Caki2 (cell line): ENCODE results near the gene ALCAM. TPM values are rescaled to one million over a fixed set of nuclear protein-coding genes. Genes with fewer than 3 reads are reported as not detected.
A peak's percentile ranks its signal among the peaks of the same experiment; 100 is the strongest.
"Not testable (repeated sequence)": the region's sequence is repeated elsewhere in the genome, so short reads cannot be mapped to it uniquely, and the experiment has no call there.

Experiments used
- DNase-seq: peaks from one replicate; pipeline ENCODE4 v3.0.0-alpha.2; 2015; ENCODE audit warnings: low read depth
- in situ Hi-C: cut with HindIII; loops from 2 replicates; pipeline ENCODE4 v1.10.0; 2016; ENCODE audit warnings: low sequenced_read_pairs, low pct_unique_long_range_greater_than_20kb, mixed read lengths
- total RNA-seq: library from RNA; depleted of rRNA; stranded (reverse); fragments of >200 nt; shearing (Covaris generic); gene quantifications from 2 replicates; pipeline ENCODE4 v1.2.3, GENCODE V29; 2014; ENCODE audit warnings: low replicate concordance

Gene ALCAM
- total RNA-seq, 1 experiment from 2014 or later: 46.9 TPM

DNA sequence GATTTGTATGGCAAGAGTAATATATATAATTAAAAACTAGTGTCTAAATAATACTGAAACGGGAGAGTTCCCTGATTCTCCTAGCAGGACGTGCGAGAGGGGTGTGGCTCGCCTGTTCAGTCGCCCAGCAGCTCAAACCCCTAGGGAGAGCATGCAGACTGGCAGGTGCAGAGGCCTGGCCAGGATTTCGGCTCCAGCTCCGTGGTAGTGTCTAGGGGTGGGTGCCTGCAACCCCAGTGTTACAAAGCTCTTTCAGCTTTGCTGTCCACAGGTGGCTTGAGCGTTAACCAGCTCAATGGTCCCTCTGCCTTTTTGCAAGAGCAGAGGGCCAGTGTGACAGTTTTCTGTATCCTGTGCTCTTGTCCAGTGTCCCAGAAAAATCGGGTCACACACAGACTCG lies 226.6 kb downstream of the ALCAM start:
- no peak for DNase-seq
- in situ Hi-C loops: no loop called here

DNA sequence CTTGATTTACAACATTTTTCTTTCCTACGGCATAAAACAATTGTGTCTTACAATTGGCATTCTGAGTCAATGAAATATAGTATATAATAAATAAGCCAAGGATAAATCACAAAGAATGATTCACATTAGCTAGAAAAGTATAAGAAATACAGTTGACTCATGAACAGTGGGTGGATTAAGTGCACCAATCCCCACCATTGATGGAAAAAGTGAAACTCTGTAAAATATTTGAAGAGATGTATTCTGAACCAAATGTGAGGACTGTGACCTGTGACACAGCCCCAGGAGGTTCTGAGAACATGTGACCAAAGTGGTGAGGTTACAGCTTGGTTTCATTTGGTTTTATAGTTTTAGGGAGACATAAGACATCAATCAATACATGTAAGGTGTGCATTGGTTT lies 227.5 kb downstream of the ALCAM start:
- in situ Hi-C loops: no loop called here
- no peak for DNase-seq

DNA sequence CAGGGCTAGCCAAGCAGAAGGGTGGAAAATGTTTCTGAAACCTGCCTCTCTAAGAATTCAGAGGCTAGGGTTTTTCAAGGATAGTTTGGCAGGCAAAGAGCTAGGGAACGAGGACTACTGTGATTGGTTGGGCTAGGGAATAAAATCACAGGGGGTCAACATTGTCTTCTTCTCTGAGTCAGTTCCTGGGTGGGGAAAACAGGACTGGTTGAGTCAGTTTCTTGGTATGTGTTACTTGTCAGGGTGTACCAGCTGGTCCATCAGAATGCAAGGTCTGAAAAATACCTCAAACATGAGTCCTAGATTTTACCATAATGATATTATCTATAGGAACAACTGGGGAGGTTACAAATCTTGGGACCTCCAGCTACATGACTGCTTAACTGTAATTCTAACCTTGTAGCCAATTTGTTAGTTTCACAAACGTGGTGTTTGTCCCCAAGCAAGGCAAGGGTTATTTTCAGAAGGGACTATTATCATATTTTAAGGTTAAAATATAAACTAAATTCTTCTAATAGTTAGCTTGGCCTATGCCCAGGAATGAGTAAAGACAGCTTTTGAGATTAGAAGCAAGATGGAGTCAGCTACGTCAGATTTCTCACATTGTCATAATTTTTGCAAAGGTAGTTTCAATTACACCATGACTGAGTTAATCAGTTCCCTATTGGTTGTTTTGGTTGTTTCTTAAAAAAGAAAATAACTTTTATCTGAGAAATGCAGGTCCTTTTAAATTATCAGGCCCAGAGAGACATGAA lies 231.5 kb downstream of the ALCAM start:
- DNase-seq: peak; percentile 28
- in situ Hi-C loops: no loop called here

DNA sequence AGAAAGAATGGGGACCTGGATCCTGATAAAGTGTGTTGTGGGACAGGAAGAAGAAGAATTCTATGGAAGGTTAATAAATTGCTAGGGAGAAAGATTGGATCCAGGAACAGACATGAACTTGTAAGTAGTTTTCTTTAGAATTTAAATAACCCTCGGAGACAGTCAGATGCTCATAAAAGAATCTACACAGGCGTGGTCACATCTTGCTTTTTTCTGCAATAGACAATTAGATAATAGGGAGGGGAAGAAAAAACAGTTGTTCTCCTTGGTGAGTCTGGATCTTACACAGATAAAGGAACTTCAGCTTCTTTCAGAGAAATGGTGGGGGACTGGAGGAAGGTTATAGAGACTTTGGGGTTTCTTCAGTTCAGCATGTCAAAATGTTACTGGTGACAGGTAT lies 232.6 kb downstream of the ALCAM start:
- in situ Hi-C loops: no loop called here
- DNase-seq: no peak

DNA sequence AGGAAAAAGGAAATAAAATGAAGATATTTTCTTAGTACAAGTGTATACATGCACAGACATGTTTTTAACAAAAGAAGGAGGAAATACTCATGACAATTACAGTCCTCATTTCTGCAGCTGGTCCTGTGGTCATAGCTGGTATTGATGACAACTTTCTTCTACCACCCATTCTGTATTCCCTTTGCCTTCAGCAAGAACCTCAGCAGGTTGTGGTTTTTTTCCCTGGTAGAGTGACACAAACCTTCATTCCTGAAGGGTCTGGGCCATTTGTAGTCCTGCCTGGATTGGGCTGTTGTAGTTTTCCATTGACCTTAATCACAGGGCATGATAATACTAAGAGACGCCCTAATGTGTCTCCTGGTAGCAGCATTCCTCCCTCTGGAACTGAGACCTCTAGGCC lies 235.0 kb downstream of the ALCAM start:
- in situ Hi-C loops, DNase-seq: not testable (repeated sequence)

DNA sequence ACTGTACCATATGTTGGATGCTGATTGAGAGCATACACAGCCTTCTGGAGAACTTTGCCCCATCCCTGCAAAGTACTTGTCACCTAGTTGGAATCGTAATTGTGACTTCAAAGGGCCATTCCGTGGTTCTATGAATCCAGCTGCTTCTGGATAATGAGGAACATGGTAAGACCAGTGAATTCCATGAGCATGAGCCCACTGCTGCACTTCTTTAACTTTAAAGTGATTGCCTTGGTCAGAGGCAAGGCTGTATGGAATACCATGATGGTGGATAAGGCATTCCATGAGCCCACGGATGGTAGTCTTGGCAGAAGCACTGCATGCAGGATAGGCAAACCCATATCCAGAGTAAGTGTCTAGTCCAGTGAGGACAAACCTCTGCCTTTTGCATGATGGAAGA lies 235.6 kb downstream of the ALCAM start:
- DNase-seq, in situ Hi-C loops: not testable (repeated sequence)

DNA sequence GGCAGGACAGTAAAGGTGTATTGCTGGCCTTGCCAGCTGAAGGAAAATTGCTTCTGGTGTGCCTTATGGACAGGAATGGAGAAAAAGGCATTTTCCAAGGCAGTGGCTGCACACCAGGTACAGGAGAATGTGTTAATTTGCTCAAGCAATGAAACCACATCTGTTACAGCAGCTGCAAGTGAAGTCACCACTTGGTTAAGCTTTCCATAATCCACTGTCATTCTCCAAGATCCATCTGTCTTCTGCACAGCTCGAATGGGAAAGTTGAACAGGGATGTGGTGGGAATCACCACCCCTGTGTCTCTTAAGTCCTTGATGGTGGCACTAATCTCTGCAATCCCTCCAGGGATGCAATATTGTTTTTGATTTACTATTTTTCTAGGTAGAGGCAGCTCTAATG lies 236.8 kb downstream of the ALCAM start:
- DNase-seq, in situ Hi-C loops: not testable (repeated sequence)

DNA sequence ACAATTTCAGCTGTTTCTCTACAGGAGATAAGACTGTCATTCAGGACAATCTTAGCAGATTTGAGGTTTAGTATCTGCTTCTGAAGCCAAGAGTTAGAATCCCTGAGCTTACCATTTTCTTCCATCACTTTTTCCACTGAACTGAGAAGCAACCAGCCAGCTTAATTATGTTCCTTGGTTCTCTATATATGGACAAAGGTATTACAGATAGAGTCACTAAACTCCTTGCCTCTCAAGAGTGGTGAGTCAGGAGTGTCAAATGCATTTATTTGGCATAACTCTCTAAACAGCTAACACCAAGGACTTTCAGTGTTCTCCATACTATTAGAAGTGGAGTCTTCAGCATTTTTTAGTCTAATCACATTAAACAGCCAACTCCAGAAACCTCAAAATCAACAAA lies 239.3 kb downstream of the ALCAM start:
- in situ Hi-C loops: no loop called here
- no peak for DNase-seq

DNA sequence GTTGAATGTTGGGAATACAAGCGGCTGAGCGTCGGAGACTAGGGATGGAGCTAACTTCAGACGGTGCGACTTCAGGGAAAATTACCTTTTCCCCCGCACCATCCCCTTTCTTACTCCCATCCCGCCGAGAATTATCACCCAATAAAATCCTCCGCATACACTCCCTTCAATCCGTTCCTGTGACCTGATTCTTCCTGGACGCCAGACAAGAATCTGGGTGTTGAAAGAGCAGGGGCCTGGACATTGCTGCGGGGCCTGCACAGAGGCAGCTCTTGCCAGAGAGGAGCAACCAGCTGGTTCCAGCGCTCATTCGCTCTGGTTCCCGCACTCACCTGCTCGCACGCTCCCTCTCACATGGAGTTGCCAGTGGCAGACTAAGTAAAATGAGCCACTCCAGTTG lies 241.9 kb downstream of the ALCAM start:
- in situ Hi-C loops: no loop called here
- no peak for DNase-seq

DNA sequence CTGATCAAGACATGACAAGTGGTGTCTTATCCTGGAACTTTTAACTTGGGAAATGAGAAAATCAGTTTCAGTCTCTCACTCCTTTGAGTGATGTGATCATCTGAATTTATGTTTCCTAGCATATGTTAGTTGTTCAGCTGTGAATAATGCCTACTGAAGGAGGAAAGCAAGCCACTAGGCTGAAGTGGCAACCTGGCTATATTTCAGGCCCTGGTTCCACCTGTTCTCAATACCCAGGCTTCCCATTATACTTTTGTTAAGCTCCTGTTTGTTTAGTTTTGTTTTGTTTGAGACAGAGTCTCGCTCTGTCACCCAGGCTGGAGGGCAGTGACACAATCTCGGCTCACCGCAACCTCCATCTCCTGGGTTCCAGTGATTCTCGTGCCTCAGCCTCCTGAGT lies 243.8 kb downstream of the ALCAM start:
- in situ Hi-C loops: no loop called here
- DNase-seq: no peak

DNA sequence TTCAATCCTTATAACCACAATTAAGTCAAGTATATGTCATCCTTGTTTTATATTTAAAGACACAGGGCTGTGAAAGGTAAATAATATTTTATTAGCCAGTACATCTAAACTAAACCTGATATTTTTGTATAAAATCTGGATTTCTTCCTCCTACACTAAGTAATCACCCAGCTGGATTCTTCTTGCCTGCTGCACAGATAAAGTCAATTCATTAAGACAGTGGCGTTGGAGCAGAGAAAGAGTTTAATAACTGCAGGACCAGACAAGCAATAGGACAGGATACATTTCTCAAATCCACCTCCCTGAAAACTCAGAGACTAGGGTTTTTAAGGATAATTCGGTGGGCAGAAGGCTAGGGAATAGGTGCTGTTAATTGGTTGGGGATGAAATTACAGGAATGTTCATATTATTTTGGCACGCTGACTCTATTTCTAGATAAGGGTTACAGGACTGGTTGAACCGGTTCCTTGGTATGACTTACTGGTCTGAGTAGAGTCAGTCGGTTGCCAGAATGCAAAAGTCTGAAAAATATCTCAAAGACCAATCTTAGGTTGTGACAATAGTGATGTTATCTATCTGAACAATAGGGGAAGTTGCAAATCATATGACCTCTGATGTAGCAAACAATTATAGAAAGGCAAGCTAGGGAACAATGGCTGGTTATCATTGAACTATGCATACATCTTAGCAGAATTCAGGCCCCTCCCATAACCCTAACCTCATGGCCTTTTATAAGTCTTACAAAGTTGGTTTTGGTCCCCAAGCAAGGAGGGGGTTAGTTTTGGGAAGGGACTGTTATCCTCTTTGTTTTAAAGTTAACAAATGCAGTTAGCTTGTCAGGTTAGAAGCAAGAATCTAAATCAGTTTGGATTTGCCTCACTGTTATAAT lies 244.8 kb downstream of the ALCAM start:
- no peak for DNase-seq
- in situ Hi-C loops: no loop called here

DNA sequence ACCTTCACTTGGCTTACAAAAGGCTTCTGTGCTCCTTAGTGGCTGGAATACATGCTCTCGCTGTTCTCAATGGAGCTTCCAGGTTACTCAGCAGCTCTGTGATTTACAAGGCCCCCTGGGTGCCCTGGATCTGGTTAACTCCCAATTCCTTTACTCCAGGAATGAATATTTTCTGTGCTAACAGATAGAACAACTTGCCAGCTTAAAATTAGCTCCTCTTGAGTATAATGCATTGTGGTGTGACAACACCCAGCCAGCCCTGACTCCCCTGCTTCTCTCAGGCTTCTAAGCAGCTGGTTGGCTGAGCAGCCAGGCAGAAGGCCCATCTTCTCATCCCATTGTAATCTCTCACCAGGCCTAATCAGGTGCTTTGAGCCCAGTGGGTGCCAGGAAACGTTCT lies 246.4 kb downstream of the ALCAM start:
- DNase-seq: no peak
- in situ Hi-C loops: no loop called here

DNA sequence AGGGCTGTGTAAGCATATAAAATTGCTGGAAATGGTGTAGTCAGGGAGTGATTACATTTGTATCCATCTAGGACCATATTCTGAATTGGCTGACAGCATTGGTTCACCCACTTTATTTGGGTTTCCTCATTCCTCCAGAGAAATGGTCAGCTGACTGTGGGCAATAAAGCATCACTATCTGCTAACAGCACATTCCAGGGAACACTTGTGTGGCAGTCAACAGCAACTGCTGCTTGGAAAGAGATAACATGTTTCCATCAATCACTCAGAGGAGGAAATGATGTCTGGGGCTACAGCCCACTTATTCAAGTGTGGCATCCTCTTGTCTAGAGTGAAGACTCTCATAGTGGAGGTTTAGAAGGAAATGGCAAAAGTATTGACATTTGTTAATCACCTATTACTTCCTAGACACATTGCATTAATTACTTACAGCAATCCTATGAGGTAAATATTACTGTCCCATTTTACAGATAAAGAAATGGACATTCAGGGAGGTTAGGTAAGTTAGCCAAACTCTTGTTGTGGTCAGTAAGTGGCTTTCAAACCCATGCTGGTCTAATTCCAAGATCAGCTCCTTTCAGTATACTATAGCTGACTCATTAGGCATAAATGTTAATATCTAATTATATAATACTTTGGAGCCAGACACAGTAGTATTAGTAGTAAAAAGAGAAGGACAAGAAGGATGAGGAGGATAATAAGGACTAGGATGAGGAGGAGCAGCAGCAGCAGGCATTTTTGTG lies 247.8 kb downstream of the ALCAM start:
- in situ Hi-C loops: no loop called here
- no peak for DNase-seq

DNA sequence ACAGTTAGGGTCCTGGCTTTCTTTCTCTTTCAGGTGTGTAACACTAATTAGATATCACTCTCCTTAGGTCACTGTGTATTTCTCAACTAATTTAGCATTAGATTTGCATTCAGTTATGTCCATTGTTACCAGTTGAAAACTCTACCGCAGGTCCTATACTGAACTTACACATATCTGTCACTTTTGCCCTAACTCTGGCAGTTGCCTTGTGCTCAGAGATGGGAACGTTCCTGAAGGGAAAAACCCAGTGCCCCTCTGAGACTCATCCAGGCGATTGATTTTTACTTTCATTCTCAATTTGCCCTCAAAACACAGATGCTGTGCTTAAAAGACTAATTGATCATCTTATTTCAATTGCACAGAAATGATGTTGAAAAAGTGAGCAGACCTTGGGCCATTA lies 249.1 kb downstream of the ALCAM start:
- in situ Hi-C loops: no loop called here
- DNase-seq: no peak

DNA sequence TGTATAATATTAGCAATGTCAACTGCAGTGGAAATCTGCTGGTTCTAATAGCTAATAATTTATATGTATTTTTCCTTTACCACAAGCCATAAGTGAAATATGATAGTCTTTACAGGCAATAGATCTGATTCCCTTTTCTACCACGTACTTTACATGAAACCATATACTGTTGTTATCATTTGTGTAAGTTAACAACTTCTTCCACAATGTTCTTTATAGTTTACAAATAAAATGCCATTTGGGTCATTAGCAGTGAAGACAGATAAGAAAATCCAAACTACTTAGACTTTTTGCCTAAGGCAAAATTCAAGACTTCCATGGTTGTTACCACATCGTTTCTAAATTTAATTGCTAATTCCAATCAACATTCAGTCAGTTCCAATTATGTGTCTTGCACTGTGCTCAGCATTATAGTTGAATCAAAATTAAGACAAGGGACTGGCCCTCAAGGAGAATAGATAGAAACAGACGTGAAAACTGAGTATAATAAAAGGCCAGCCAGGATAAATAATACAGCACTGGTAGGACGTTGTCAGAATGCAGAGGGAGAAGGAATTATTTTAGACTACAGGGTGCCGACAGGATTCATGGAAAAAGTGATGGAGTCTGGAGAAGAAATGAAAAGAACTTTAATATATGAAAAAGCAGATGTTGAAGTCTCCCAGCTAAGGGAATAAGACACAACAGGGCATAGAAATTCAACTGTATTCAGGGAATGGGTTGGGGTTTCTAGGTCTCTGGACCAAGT lies 249.8 kb downstream of the ALCAM start:
- in situ Hi-C loops: no loop called here
- DNase-seq: no peak

DNA sequence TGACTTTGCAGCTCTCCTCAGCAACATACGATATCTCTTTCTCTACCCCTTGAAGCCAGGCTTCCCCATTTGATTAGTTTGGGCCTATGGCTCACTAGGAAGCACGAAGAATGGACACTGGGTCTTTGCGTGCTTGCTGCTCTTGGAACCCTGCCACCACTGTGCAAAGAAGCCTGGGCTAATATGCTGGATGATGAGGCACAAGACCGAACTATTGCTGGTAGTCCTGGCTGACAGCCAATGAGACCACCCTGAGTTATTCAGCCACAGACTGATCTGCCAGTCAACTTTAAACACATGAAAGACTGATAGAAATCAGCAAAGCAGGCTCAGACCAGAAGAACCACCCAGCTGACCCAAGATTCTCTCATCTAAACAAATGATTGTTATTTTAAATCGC lies 251.8 kb downstream of the ALCAM start:
- in situ Hi-C loops: no loop called here
- DNase-seq: no peak

DNA sequence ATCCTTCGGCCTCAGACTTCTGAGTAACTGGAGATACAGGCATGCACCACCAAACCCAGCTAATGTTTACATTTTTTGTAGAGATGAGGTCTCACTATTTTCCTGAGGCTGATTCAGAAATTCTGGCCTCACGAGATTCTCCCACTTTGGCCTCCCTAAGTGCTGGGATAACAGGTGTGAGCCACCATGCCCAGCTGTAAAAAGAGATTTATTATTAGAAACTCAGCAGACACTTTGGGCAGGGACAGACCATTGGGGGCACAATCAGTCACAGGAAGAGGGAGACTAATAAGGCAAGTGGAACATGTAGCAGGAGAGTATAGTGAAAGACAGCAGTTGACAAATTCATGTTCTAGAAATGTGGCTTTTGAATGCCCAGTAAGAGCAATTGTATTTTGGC lies 252.9 kb downstream of the ALCAM start:
- in situ Hi-C loops: no loop called here
- no peak for DNase-seq

DNA sequence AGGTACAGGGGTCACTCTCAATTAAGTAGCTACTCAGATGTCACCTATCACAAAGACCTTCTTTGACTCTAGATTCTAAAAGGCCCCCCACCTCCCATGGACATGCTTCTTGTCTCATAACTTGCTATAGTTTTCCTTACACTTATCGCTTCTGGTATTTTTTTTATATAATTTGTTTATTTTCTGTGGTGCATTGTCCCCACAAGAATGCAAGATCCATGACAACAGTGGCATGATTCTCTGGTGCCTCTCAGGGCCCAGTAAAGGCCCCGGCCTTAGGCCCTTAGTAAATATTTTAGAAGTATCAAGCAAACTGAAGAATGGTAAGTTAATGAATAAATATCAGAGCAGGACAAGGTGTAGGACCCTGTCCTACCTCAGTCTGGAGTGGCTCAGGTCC lies 253.5 kb downstream of the ALCAM start:
- in situ Hi-C loops: no loop called here
- DNase-seq: no peak
